Panc1 (cell line): Measurements from ENCODE around the gene CDKN1C. TPM values are rescaled to one million over a fixed set of nuclear protein-coding genes. Genes with fewer than 3 reads are reported as not detected.
A peak's percentile ranks its signal among the peaks of the same experiment; 100 is the strongest.

Experiments used
- ATAC-seq: fragments of 200-7000 bp; cut with Tn5 transposase; 2 replicates; pipeline ENCODE4 v1.9.1; 2020; ENCODE audit warnings: mild to moderate bottlenecking, moderate library complexity
- BruUV-seq: library from RNA; stranded (reverse); fragments of 400-500 nt; replicated peaks from 2 replicates; lab custom pipeline; 2021; lab: Mats Ljungman, UMichigan
- CTCF ChIA-PET: fragments of 300-600 bp; sonication (Branson Sonifier 250); formaldehyde crosslinking; loops from one replicate; lab custom pipeline; 2022; ENCODE audit warnings: antibody characterized with exemption; lab: Charles Lee
- POLR2A ChIA-PET: fragments of 300-600 bp; sonication (Branson Sonifier 250); formaldehyde crosslinking; loops from one replicate; lab custom pipeline; 2022; ENCODE audit warnings: antibody characterized with exemption; lab: Charles Lee
- DNase-seq: peaks from one replicate; pipeline ENCODE4 v3.0.0-alpha.2; 2010; ENCODE audit warnings: low read depth, low spot score
- H3K27ac ChIP-seq: 2 replicates; pipeline ENCODE4 v1.5.1; 2011; ENCODE audit warnings: mild to moderate bottlenecking, low read length, inconsistent platforms
- H3K27me3 ChIP-seq: fragments of 200-500 bp; sonication (Bioruptor generic); 2 replicates; pipeline ENCODE4 v1.6.0; 2014; ENCODE audit warnings: low read length, inconsistent platforms; ENCODE audit not compliant: control insufficient read depth, insufficient read depth
- H3K36me3 ChIP-seq: fragments of 200-500 bp; sonication (Bioruptor generic); 2 replicates; pipeline ENCODE4 v1.5.1; 2014; ENCODE audit warnings: inconsistent platforms, mild to moderate bottlenecking, low read length, moderate library complexity; ENCODE audit not compliant: control insufficient read depth, insufficient read depth
- H3K4me1 ChIP-seq: 2 replicates; pipeline ENCODE4 v1.5.1; 2011; ENCODE audit warnings: inconsistent platforms, mild to moderate bottlenecking, low read length, moderate library complexity; ENCODE audit not compliant: control insufficient read depth, insufficient read depth
- H3K4me3 ChIP-seq, 2 experiments: 2 replicates each; pipeline ENCODE4 v1.5.1; 2011 to 2012; ENCODE audit warnings: low read depth in 2 of 2, low read length in 2 of 2, mild to moderate bottlenecking in 2 of 2, inconsistent platforms in 1 of 2, moderate library complexity in 1 of 2
- H3K9me3 ChIP-seq: fragments of 200-500 bp; sonication (Bioruptor generic); 2 replicates; pipeline ENCODE4 v1.5.1; 2014; ENCODE audit warnings: low read depth, mild to moderate bottlenecking, inconsistent platforms, low read length, moderate library complexity; ENCODE audit not compliant: control insufficient read depth, insufficient read depth
- POLR2AphosphoS5 ChIP-seq: IDR thresholded peaks from 2 replicates; pipeline ENCODE4 v1.6.1; 2012; ENCODE audit warnings: mild to moderate bottlenecking, low read depth, low read length, moderate library complexity
- SIN3A ChIP-seq: IDR thresholded peaks from 2 replicates; pipeline ENCODE4 v1.6.1; 2012; ENCODE audit warnings: low read depth, mild to moderate bottlenecking, low read length, moderate library complexity, borderline replicate concordance; ENCODE audit not compliant: insufficient read depth
- TCF7L2 ChIP-seq: IDR thresholded peaks from 2 replicates; pipeline ENCODE4 v1.6.1; 2011; ENCODE audit warnings: mild to moderate bottlenecking, low read depth, low read length, inconsistent platforms
- in situ Hi-C: cut with HindIII; loops from 2 replicates; pipeline ENCODE4 v1.10.0; 2016; ENCODE audit warnings: low sequenced_read_pairs, low pct_unique_long_range_greater_than_20kb
- intact Hi-C: fragments of 100-400 bp; cut with micrococcal nuclease; formaldehyde crosslinking; loops from one replicate; pipeline ENCODE4 v1.10.0; 2022; ENCODE audit not compliant: unreplicated experiment
- total RNA-seq: library from RNA; stranded (reverse); gene quantifications from one replicate; pipeline ENCODE4 v1.2.1, GENCODE V29; 2021; ENCODE audit not compliant: unreplicated experiment
- TF ChIP-seq, protein P1 (sequence below), 2 experiments: IDR thresholded peaks; 2 replicates each; pipeline ENCODE4 v1.6.1; 2011 to 2012; ENCODE audit warnings: low read depth in 2 of 2, control low read depth in 1 of 2, low read length in 1 of 2, mild to moderate bottlenecking in 1 of 2, moderate library complexity in 1 of 2; ENCODE audit not compliant: insufficient read depth in 1 of 2
- TF ChIP-seq, protein P2 (sequence below): fragments of 450-650 bp; IDR thresholded peaks from 2 replicates; pipeline ENCODE4 v1.5.1; 2017; ENCODE audit warnings: mild to moderate bottlenecking

The CDKN1C gene
- total RNA-seq, 1 experiment from 2014 or later = 4.6 TPM

DNA sequence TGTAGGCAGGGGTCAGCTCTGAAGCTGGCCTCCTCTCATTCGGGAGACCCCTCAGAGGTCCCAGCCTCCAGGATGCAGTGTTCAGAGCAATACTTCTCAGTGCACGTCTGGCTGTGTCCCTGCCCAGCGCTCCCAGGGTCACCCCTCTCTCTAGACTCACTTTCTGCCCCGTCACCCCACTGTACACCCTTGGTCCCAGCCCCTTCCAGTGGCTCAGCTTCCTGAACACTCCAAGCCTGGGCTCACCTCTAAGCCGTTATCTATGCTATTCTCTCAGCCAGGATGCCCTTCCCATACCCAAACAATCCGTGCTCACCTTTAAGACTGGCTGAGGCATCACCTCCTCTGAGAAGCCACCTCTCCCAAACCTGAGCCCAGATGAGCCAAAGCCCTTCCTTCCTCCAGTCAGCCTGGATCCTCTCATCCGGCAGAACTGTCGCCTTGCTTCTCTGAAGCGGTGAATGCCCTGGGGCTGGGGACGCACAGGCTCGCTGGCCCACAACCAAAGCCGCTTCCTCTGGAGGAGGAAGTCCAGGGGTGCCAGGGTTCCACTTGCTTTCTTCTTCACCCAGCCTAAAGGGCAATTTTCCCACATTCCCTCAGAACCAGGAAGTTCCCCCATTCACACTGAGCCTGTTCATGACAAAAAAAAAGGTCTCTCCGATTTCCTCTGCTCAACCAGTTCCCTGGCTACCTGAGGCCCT is 13.7 kb upstream of the CDKN1C start:
- BruUV-seq = no TSS peak

DNA sequence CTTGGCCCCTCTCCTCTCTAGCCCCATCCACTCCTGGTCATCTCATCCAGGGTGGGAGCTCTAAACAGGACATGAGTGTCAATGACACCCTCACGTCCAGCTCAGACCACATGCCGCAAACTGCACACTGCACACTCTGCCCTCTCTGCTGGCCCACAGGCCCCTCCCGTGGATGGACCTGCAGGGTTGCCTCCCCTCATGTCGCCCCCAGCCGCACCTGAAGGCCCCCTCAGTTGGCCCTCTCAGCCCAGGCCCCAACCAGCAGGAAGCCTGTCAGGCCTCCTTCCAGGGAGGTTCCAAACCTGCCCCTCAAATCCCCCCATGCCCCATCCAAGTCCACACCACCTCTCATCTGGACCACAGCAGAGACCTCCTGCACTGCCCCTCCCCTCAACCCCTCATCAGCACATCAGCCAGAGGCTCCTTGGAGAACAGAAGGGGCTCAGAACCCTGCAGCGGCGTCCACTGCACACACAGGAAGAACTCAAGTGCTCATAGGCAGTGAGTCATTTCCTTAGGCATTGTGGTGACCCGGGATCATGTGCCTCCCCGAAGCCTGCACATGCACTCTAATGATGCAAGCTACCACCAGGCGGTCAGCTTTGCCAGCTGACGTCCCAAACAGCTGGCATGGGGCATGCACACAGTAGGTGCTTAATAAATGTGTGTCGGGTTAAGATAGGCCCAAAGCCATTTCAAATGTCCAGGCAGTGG is 12.9 kb upstream of the CDKN1C start:
- intact Hi-C loops = no loop called here
- CTCF ChIA-PET = interaction anchor here (1.5 kb wide), 1 partner anchor 365 kb away, joined by 3 read pairs; no protein-coding TSS in a partner anchor
- POLR2A ChIA-PET = interaction anchor here (0.5 kb wide), 1 partner anchor 589 kb away, joined by 3 read pairs; no protein-coding TSS in a partner anchor
- peaks cover 37% of the 10 kb centered on the region for H3K4me1 ChIP-seq
- peak overlapping the region; percentile 62 for H3K27ac ChIP-seq
- DNase-seq (no peak), ATAC-seq (peak; percentile 52)
- no peak overlapping the region for H3K4me3 ChIP-seq
- no peaks in the 10 kb centered on the region for H3K27me3 ChIP-seq
- BruUV-seq = no TSS peak
- in situ Hi-C loops = no loop called here
- TF ChIP-seq, protein P1, sequence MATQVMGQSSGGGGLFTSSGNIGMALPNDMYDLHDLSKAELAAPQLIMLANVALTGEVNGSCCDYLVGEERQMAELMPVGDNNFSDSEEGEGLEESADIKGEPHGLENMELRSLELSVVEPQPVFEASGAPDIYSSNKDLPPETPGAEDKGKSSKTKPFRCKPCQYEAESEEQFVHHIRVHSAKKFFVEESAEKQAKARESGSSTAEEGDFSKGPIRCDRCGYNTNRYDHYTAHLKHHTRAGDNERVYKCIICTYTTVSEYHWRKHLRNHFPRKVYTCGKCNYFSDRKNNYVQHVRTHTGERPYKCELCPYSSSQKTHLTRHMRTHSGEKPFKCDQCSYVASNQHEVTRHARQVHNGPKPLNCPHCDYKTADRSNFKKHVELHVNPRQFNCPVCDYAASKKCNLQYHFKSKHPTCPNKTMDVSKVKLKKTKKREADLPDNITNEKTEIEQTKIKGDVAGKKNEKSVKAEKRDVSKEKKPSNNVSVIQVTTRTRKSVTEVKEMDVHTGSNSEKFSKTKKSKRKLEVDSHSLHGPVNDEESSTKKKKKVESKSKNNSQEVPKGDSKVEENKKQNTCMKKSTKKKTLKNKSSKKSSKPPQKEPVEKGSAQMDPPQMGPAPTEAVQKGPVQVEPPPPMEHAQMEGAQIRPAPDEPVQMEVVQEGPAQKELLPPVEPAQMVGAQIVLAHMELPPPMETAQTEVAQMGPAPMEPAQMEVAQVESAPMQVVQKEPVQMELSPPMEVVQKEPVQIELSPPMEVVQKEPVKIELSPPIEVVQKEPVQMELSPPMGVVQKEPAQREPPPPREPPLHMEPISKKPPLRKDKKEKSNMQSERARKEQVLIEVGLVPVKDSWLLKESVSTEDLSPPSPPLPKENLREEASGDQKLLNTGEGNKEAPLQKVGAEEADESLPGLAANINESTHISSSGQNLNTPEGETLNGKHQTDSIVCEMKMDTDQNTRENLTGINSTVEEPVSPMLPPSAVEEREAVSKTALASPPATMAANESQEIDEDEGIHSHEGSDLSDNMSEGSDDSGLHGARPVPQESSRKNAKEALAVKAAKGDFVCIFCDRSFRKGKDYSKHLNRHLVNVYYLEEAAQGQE (IDR thresholded peaks at IDR 0.05; ENCODE audit: insufficient read depth in 1 of 2, low read depth in 2 of 2, low read length in 1 of 2) = no peak
- no peak for TF ChIP-seq SIN3A
- TF ChIP-seq TCF7L2 = no peak
- no peak for TF ChIP-seq POLR2AphosphoS5
- TF ChIP-seq, protein P2, sequence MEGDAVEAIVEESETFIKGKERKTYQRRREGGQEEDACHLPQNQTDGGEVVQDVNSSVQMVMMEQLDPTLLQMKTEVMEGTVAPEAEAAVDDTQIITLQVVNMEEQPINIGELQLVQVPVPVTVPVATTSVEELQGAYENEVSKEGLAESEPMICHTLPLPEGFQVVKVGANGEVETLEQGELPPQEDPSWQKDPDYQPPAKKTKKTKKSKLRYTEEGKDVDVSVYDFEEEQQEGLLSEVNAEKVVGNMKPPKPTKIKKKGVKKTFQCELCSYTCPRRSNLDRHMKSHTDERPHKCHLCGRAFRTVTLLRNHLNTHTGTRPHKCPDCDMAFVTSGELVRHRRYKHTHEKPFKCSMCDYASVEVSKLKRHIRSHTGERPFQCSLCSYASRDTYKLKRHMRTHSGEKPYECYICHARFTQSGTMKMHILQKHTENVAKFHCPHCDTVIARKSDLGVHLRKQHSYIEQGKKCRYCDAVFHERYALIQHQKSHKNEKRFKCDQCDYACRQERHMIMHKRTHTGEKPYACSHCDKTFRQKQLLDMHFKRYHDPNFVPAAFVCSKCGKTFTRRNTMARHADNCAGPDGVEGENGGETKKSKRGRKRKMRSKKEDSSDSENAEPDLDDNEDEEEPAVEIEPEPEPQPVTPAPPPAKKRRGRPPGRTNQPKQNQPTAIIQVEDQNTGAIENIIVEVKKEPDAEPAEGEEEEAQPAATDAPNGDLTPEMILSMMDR = no peak
- H3K36me3 ChIP-seq = no peaks in the 10 kb centered on the region; the same call in 1 of the 2 replicates
- H3K9me3 ChIP-seq = no peaks in the 10 kb centered on the region

More for the DNA sequence above, 13.7 kb upstream of the CDKN1C start:
- peaks cover 44% of the 10 kb centered on the region for H3K4me1 ChIP-seq
- H3K27ac ChIP-seq = peak overlapping the region; percentile 62
- POLR2A ChIA-PET = no interaction called here
- no peaks in the 10 kb centered on the region for H3K9me3 ChIP-seq
- in situ Hi-C loops = no loop called here
- H3K27me3 ChIP-seq = no peaks in the 10 kb centered on the region
- H3K36me3 ChIP-seq = no peaks in the 10 kb centered on the region; the same call in 1 of the 2 replicates
- DNase-seq (no peak), ATAC-seq (no peak)
- H3K4me3 ChIP-seq = no peak overlapping the region
- intact Hi-C loops = no loop called here
- no peak for TF ChIP-seq POLR2AphosphoS5
- TF ChIP-seq, protein P1 (IDR thresholded peaks at IDR 0.05; ENCODE audit: insufficient read depth in 1 of 2, low read depth in 2 of 2, low read length in 1 of 2) = no peak
- no peak for TF ChIP-seq TCF7L2
- TF ChIP-seq, protein P2 = no peak
- no peak for TF ChIP-seq SIN3A
- CTCF ChIA-PET = interaction anchor here (1.5 kb wide), 1 partner anchor 366 kb away, joined by 3 read pairs; no protein-coding TSS in a partner anchor
